ENCODE data around the gene RGS6. TPM values are rescaled to one million over a fixed set of nuclear protein-coding genes. Genes with fewer than 3 reads are reported as not detected.

RGS6 gene
- total RNA-seq, 1 donor = not detected

GRCh38 chr14:71967704-71968103 lies 35.5 kb downstream of the RGS6 start:
- no peak for DNase-seq (ENCODE audit: insufficient read length, low spot score, missing footprints)
- no peak overlapping the region for H2AFZ ChIP-seq (ENCODE audit: low read length)
- TF ChIP-seq, protein P1, sequence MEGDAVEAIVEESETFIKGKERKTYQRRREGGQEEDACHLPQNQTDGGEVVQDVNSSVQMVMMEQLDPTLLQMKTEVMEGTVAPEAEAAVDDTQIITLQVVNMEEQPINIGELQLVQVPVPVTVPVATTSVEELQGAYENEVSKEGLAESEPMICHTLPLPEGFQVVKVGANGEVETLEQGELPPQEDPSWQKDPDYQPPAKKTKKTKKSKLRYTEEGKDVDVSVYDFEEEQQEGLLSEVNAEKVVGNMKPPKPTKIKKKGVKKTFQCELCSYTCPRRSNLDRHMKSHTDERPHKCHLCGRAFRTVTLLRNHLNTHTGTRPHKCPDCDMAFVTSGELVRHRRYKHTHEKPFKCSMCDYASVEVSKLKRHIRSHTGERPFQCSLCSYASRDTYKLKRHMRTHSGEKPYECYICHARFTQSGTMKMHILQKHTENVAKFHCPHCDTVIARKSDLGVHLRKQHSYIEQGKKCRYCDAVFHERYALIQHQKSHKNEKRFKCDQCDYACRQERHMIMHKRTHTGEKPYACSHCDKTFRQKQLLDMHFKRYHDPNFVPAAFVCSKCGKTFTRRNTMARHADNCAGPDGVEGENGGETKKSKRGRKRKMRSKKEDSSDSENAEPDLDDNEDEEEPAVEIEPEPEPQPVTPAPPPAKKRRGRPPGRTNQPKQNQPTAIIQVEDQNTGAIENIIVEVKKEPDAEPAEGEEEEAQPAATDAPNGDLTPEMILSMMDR (IDR thresholded peaks at IDR 0.05; ENCODE audit: extremely low read depth, low read depth, low read length) = no peak
- no peak overlapping the region for H3K27ac ChIP-seq (ENCODE audit: low read depth, low read length)
- no peak overlapping the region for H3K4me3 ChIP-seq (ENCODE audit: insufficient read depth, low read length)
- H3K4me1 ChIP-seq (ENCODE audit: insufficient read depth, low read length) = no peaks in the 10 kb centered on the region
- no peaks in the 10 kb centered on the region for H3K9me3 ChIP-seq (ENCODE audit: low read depth, low read length)
- H3K79me2 ChIP-seq (ENCODE audit: insufficient read depth, low read length) = no peaks in the 10 kb centered on the region
- no peaks in the 10 kb centered on the region for H3K36me3 ChIP-seq (ENCODE audit: insufficient read depth, low read length)
- H3K27me3 ChIP-seq (ENCODE audit: insufficient read depth, low read length) = no peaks in the 10 kb centered on the region
- H3K4me2 ChIP-seq (ENCODE audit: insufficient read depth, low read length) = no peak overlapping the region
- H4K20me1 ChIP-seq (ENCODE audit: insufficient read depth, low read length) = no peaks in the 10 kb centered on the region

DNA sequence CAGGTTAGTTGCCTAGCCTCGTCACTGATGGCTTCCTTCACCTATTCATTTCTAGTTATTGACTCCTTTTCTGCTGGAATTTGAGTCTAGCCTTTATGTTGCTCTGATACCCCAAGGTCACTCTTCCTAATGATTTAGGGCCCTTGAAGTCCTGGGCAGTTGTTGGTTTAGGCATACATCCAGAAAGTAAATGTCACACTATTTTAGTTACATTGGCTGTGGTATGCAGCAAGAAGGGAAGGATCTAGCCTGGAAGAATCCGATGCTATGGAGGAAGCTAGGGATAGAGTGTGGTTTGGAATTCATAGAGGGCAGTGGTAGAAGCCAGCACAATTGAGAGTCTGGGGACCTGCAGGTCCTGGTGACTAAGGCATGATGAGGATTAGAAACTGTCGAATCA lies 38.0 kb downstream of the RGS6 start:
- Histone ChIP-seq H2AFZ (ENCODE audit: low read length) (no peak overlapping the region), H4K20me1 (ENCODE audit: insufficient read depth, low read length) (no peaks in the 10 kb centered on the region), H3K79me2 (ENCODE audit: insufficient read depth, low read length) (no peaks in the 10 kb centered on the region), H3K4me1 (ENCODE audit: insufficient read depth, low read length) (no peaks in the 10 kb centered on the region), H3K4me2 (ENCODE audit: insufficient read depth, low read length) (no peak overlapping the region), H3K27me3 (ENCODE audit: insufficient read depth, low read length) (no peaks in the 10 kb centered on the region), H3K9me3 (ENCODE audit: low read depth, low read length) (no peaks in the 10 kb centered on the region), H3K27ac (ENCODE audit: low read depth, low read length) (no peak overlapping the region), H3K36me3 (ENCODE audit: insufficient read depth, low read length) (no peaks in the 10 kb centered on the region), H3K4me3 (ENCODE audit: insufficient read depth, low read length) (no peak overlapping the region)
- no peak for DNase-seq (ENCODE audit: insufficient read length, low spot score, missing footprints)
- TF ChIP-seq, protein P1 (IDR thresholded peaks at IDR 0.05; ENCODE audit: extremely low read depth, low read depth, low read length) = no peak

DNA sequence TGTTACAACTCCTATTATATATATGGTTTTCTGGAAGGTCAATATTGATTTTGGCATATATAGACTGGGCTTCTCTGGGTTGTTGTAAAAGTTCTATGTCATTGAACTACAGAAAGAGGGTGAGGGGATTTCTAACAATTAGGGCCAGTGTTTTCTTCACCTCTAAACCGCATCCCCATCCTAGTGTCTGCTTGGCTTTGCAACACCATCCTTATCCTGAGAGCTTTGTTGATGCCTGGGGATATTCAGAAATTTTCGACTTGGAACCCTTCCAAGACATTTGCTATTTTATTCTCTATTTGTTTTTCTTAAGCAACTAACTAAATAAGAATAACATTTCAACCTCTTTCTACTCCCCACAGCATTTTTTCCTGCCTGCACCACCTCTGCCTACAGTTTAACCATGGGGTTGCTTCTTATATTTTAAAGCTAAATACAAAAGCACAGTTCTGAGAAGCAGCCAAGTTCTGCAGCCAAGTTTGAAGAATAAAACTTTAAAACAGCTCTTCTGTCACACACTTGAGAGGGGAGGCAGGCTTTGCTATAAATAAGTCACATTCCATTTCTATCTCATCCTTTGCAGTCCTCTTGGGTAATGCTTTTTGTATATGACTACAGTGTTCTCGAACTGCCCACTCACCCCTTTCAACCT lies 53.4 kb downstream of the RGS6 start:
- no peaks in the 10 kb centered on the region for H3K4me1 ChIP-seq (ENCODE audit: insufficient read depth, low read length)
- no peaks in the 10 kb centered on the region for H4K20me1 ChIP-seq (ENCODE audit: insufficient read depth, low read length)
- peak overlapping the region; percentile 22 for H2AFZ ChIP-seq (ENCODE audit: low read length)
- TF ChIP-seq, protein P1 (IDR thresholded peaks at IDR 0.05; ENCODE audit: extremely low read depth, low read depth, low read length) = no peak
- H3K79me2 ChIP-seq (ENCODE audit: insufficient read depth, low read length) = no peaks in the 10 kb centered on the region
- no peaks in the 10 kb centered on the region for H3K27me3 ChIP-seq (ENCODE audit: insufficient read depth, low read length)
- no peaks in the 10 kb centered on the region for H3K36me3 ChIP-seq (ENCODE audit: insufficient read depth, low read length)
- no peak overlapping the region for H3K27ac ChIP-seq (ENCODE audit: low read depth, low read length)
- H3K9me3 ChIP-seq (ENCODE audit: low read depth, low read length) = no peaks in the 10 kb centered on the region
- H3K4me3 ChIP-seq (ENCODE audit: insufficient read depth, low read length) = no peak overlapping the region
- H3K4me2 ChIP-seq (ENCODE audit: insufficient read depth, low read length) = no peak overlapping the region
- peak; percentile 5 for DNase-seq (ENCODE audit: insufficient read length, low spot score, missing footprints)

DNA sequence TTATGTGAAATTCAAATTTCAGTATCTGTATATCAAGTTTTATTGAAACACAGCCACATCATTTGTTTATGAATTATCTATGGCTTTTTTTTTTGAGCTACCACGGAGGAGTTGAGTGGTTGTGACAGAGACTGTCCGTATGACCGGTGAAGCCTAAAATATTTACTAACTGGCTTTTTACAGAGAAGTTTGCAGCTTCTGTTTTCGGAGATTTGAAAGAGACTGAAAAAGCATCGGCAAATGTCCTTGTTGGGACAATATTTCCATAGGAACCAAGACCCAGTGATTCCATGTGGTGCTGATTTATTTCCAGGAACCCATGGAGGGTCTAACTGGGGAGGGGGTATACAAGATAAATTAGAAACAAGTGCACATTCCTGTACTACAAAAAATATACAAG lies 56.2 kb downstream of the RGS6 start:
- Histone ChIP-seq H3K79me2 (ENCODE audit: insufficient read depth, low read length) (no peaks in the 10 kb centered on the region), H4K20me1 (ENCODE audit: insufficient read depth, low read length) (no peaks in the 10 kb centered on the region), H3K36me3 (ENCODE audit: insufficient read depth, low read length) (no peaks in the 10 kb centered on the region), H3K27me3 (ENCODE audit: insufficient read depth, low read length) (no peaks in the 10 kb centered on the region), H3K9me3 (ENCODE audit: low read depth, low read length) (no peaks in the 10 kb centered on the region), H3K4me2 (ENCODE audit: insufficient read depth, low read length) (no peak overlapping the region), H2AFZ (ENCODE audit: low read length) (no peak overlapping the region), H3K4me1 (ENCODE audit: insufficient read depth, low read length) (no peaks in the 10 kb centered on the region), H3K4me3 (ENCODE audit: insufficient read depth, low read length) (no peak overlapping the region), H3K27ac (ENCODE audit: low read depth, low read length) (no peak overlapping the region)
- TF ChIP-seq, protein P1 (IDR thresholded peaks at IDR 0.05; ENCODE audit: extremely low read depth, low read depth, low read length) = no peak
- DNase-seq (ENCODE audit: insufficient read length, low spot score, missing footprints) = no peak

Data from osteoblast (primary cell).